BE2C (cell line): ENCODE results near the gene RBM23.

Experiments used
- DNase-seq: peaks from one replicate; pipeline ENCODE4 v3.0.0-alpha.2; 2020
- H3K27me3 ChIP-seq: fragments of 250-450 bp; sonication (Bioruptor Pico); 2 replicates; pipeline ENCODE4 v1.5.1; 2020; ENCODE audit warnings: mild to moderate bottlenecking
- H3K36me3 ChIP-seq: fragments of 250-450 bp; sonication (Bioruptor Pico); 2 replicates; pipeline ENCODE4 v1.5.1; 2020; ENCODE audit warnings: mild to moderate bottlenecking
- H3K4me1 ChIP-seq: fragments of 250-450 bp; sonication (Bioruptor Pico); 2 replicates; pipeline ENCODE4 v1.5.1; 2020
- H3K4me3 ChIP-seq: 2 replicates; pipeline ENCODE4 v1.5.1; 2011; ENCODE audit warnings: low read depth, low read length
- H3K9me3 ChIP-seq: fragments of 250-450 bp; sonication (Bioruptor Pico); 2 replicates; pipeline ENCODE4 v1.5.1; 2020
- CTCF ChIP-seq: IDR thresholded peaks from 2 replicates; pipeline ENCODE4 v1.5.1; 2012; ENCODE audit warnings: mild to moderate bottlenecking, low read depth, low read length

RBM23 gene

GRCh38 chr14:22882064-22882463 is 36.9 kb downstream of the RBM23 start:
- H3K9me3 ChIP-seq = no peaks in the 10 kb centered on the region
- peaks cover 7% of the 10 kb centered on the region for H3K4me1 ChIP-seq
- H3K4me3 ChIP-seq = no peak overlapping the region
- no peak for TF ChIP-seq CTCF
- no peaks in the 10 kb centered on the region for H3K27me3 ChIP-seq
- no peak for DNase-seq
- H3K36me3 ChIP-seq = no peaks in the 10 kb centered on the region

GRCh38 chr14:22878271-22879246 is 40.4 kb downstream of the RBM23 start:
- DNase-seq = no peak
- H3K36me3 ChIP-seq = no peaks in the 10 kb centered on the region
- H3K9me3 ChIP-seq = no peaks in the 10 kb centered on the region
- TF ChIP-seq CTCF = no peak
- H3K27me3 ChIP-seq = no peaks in the 10 kb centered on the region
- no peak overlapping the region for H3K4me3 ChIP-seq
- H3K4me1 ChIP-seq = peaks cover 5% of the 10 kb centered on the region

- TF ChIP-seq CTCF = no peak
- H3K27me3 ChIP-seq = no peaks in the 10 kb centered on the region
- H3K36me3 ChIP-seq = no peaks in the 10 kb centered on the region
- no peak overlapping the region for H3K4me3 ChIP-seq
- no peak for DNase-seq
- no peaks in the 10 kb centered on the region for H3K9me3 ChIP-seq
- no peaks in the 10 kb centered on the region for H3K4me1 ChIP-seq
These were observed 41.9 kb downstream of the RBM23 start for GRCh38 chr14:22877000-22877501.

GRCh38 chr14:22875748-22876319 is 43.1 kb downstream of the RBM23 start:
- no peak for TF ChIP-seq CTCF
- DNase-seq = no peak
- no peak overlapping the region for H3K4me3 ChIP-seq
- no peaks in the 10 kb centered on the region for H3K9me3 ChIP-seq
- H3K27me3 ChIP-seq = no peaks in the 10 kb centered on the region
- H3K4me1 ChIP-seq = 0 out of 2 replicates have a peak, but pooled peaks cover 2% of the 10 kb centered on the region
- no peaks in the 10 kb centered on the region for H3K36me3 ChIP-seq

GRCh38 chr14:22875003-22875747 is 43.8 kb downstream of the RBM23 start:
- TF ChIP-seq CTCF = no peak
- no peak for DNase-seq
- Histone ChIP-seq H3K4me1 (0 out of 2 replicates have a peak, but pooled peaks cover 4% of the 10 kb centered on the region), H3K27me3 (no peaks in the 10 kb centered on the region), H3K36me3 (no peaks in the 10 kb centered on the region), H3K9me3 (no peaks in the 10 kb centered on the region), H3K4me3 (no peak overlapping the region)
